Esophagus muscularis mucosa (tissue), 4 donors: ENCODE data around the gene OR2T34. TPM values are rescaled to one million over a fixed set of nuclear protein-coding genes. Genes with fewer than 3 reads are reported as not detected.

Source experiments
- DNase-seq: peaks from one replicate; pipeline ENCODE4 v3.0.0-alpha.2; 2017; ENCODE audit errors: extremely low spot score
- H3K27ac ChIP-seq, 4 donors: fragments of 200-600 bp; sonication (generic); replicated peaks in 1 of 4; 1 replicate in 3 of 4; 2 replicates in 1 of 4; pipeline ENCODE4 v1.5.1; 2016 to 2019; ENCODE audit warnings: mild to moderate bottlenecking in 1 of 4
- H3K27me3 ChIP-seq, 4 donors: fragments of 200-600 bp; sonication (generic); one replicate each; pipeline versions ENCODE4 v1.5.1 to v1.6.0; 2016 to 2019
- H3K36me3 ChIP-seq, 4 donors: fragments of 200-600 bp; sonication (generic); one replicate each; pipeline ENCODE4 v1.5.1; 2016 to 2019
- H3K4me1 ChIP-seq, 4 donors: fragments of 200-600 bp; sonication (generic); one replicate each; pipeline ENCODE4 v1.5.1; 2016 to 2019
- H3K4me3 ChIP-seq, 4 donors: fragments of 200-600 bp; sonication (generic); 1 replicate in 2 of 4; 2 replicates in 2 of 4; pipeline ENCODE4 v1.5.1; 2016 to 2019; ENCODE audit warnings: mild to moderate bottlenecking in 4 of 4, moderate library complexity in 1 of 4
- H3K9me3 ChIP-seq, 4 donors: fragments of 200-600 bp; sonication (generic); 1 replicate in 3 of 4; 2 replicates in 1 of 4; pipeline ENCODE4 v1.5.1; 2016 to 2019
- CTCF ChIP-seq, 3 experiments: fragments of 200-600 bp in 2 of 3; fragments of 450-650 bp in 1 of 3; sonication (generic) in 2 of 3; IDR thresholded peaks; one replicate each; pipeline ENCODE4 v1.5.1; 2017 to 2019; ENCODE audit warnings: antibody characterized with exemption in 3 of 3, mild to moderate bottlenecking in 2 of 3, moderate library complexity in 1 of 3
- EP300 ChIP-seq: sonication (generic); formaldehyde crosslinking; IDR thresholded peaks from one replicate; pipeline ENCODE4 v1.6.1; 2017; ENCODE audit warnings: antibody characterized with exemption
- POLR2A ChIP-seq: fragments of 450-650 bp; IDR thresholded peaks from one replicate; pipeline ENCODE4 v1.6.1; 2017; ENCODE audit warnings: antibody characterized with exemption, moderate library complexity, mild to moderate bottlenecking, low read depth
- POLR2AphosphoS5 ChIP-seq, 2 donors: sonication (generic); formaldehyde crosslinking; IDR thresholded peaks; one replicate each; pipeline ENCODE4 v1.6.1; 2017; ENCODE audit warnings: antibody characterized with exemption in 2 of 2
- WGBS: methylation state at CpG from one replicate; pipeline ENCODE4 v1.1.5; 2018; 5-methylcytosine and 5-hydroxymethylcytosine counted together
- intact Hi-C: fragments of 100-400 bp; cut with DNase I; formaldehyde crosslinking; loops from one replicate; pipeline ENCODE4 v1.15.1; 2023
- total RNA-seq, 4 donors: library from RNA; depleted of rRNA; stranded (reverse); fragments of >200 nt; gene quantifications; one replicate each; pipeline versions ENCODE4 v1.1.0 to v1.2.1, GENCODE V29; 2016

OR2T34 gene
- total RNA-seq, 4 donors from 2014 or later, result not detected

- no peaks in the 10 kb centered on the region for H3K36me3 ChIP-seq
- 77% methylated on average over 1 of the region's 1 CpG for WGBS
- no peaks in the 10 kb centered on the region for H3K27me3 ChIP-seq
- intact Hi-C loops, result no loop called here
- TF ChIP-seq CTCF (IDR thresholded peaks at IDR 0.05), result no peak
- no peak for TF ChIP-seq EP300
- H3K27ac ChIP-seq, result no peak overlapping the region
- H3K4me1 ChIP-seq, result no peaks in the 10 kb centered on the region
- H3K9me3 ChIP-seq, result no peaks in the 10 kb centered on the region
- DNase-seq, result no peak
- no peak overlapping the region for H3K4me3 ChIP-seq
Measured at GRCh38 chr1:248613742-248614141, 39.2 kb upstream of the OR2T34 start.

- no peak overlapping the region for H3K27ac ChIP-seq
- no peaks in the 10 kb centered on the region for H3K9me3 ChIP-seq
- no peaks in the 10 kb centered on the region for H3K27me3 ChIP-seq
- WGBS, result 78% methylated on average over 4 of the region's 4 CpGs
- intact Hi-C loops, result no loop called here
- DNase-seq, result no peak
- no peaks in the 10 kb centered on the region for H3K36me3 ChIP-seq
- no peak for TF ChIP-seq POLR2AphosphoS5 (IDR thresholded peaks at IDR 0.05)
- TF ChIP-seq EP300, result no peak
- TF ChIP-seq CTCF (IDR thresholded peaks at IDR 0.05), result no peak
- no peak for TF ChIP-seq POLR2A
- H3K4me3 ChIP-seq, result no peak overlapping the region
- H3K4me1 ChIP-seq, result no peaks in the 10 kb centered on the region
Measured at GRCh38 chr1:248611883-248612414, 37.4 kb upstream of the OR2T34 start.

GRCh38 chr1:248610301-248610700 lies 35.7 kb upstream of the OR2T34 start:
- 49% methylated on average over 3 of the region's 3 CpGs for WGBS
- no peak for TF ChIP-seq EP300
- TF ChIP-seq CTCF (IDR thresholded peaks at IDR 0.05), result no peak
- no peak for TF ChIP-seq POLR2AphosphoS5 (IDR thresholded peaks at IDR 0.05)
- no peak for TF ChIP-seq POLR2A
- H3K4me3 ChIP-seq, result no peak overlapping the region
- no peaks in the 10 kb centered on the region for H3K36me3 ChIP-seq
- intact Hi-C loops, result no loop called here
- no peaks in the 10 kb centered on the region for H3K4me1 ChIP-seq
- no peaks in the 10 kb centered on the region for H3K27me3 ChIP-seq
- no peak overlapping the region for H3K27ac ChIP-seq
- no peak for DNase-seq
- H3K9me3 ChIP-seq, result no peaks in the 10 kb centered on the region

GRCh38 chr1:248599396-248599795 lies 24.8 kb upstream of the OR2T34 start:
- Histone ChIP-seq H3K9me3 (no peaks in the 10 kb centered on the region), H3K4me3 (no peak overlapping the region), H3K27me3 (no peaks in the 10 kb centered on the region), H3K36me3 (no peaks in the 10 kb centered on the region), H3K27ac (no peak overlapping the region), H3K4me1 (no peaks in the 10 kb centered on the region)
- intact Hi-C loops, result no loop called here
- WGBS, result 69% methylated on average over 8 of the region's 8 CpGs
- TF ChIP-seq CTCF (IDR thresholded peaks at IDR 0.05), result no peak
- TF ChIP-seq EP300, result no peak
- no peak for TF ChIP-seq POLR2A
- TF ChIP-seq POLR2AphosphoS5 (IDR thresholded peaks at IDR 0.05), result no peak
- DNase-seq, result no peak

- H3K4me3 ChIP-seq, result no peak within 1 kb of the TSS
- no peak within 1 kb of the TSS for H3K27ac ChIP-seq
- no peak for DNase-seq
- intact Hi-C loops, result no loop called here
- no peaks in the 10 kb centered on the region for H3K4me1 ChIP-seq
- H3K9me3 ChIP-seq, result no peaks in the 10 kb centered on the region
- WGBS, result 79% methylated on average over 6 of the region's 6 CpGs
- H3K27me3 ChIP-seq, result no peaks in the 10 kb centered on the region
- no peaks in the 10 kb centered on the region for H3K36me3 ChIP-seq
- TF ChIP-seq POLR2A (no peak), EP300 (no peak), POLR2AphosphoS5 (IDR thresholded peaks at IDR 0.05) (no peak), CTCF (IDR thresholded peaks at IDR 0.05) (no peak)
Measured at GRCh38 chr1:248597589-248597988, 23.0 kb upstream of the OR2T34 start, which contains the start of gene OR2T10. Gene OR2T10 (minus strand): TSS chr1:248597700. CDS start chr1:248593768, 3,932 bp downstream.
